Measurements from ENCODE around the gene NFIX.

GRCh38 chr19:13010992-13011652 is 15.8 kb downstream of the NFIX start:
- TF ChIP-seq CTCF (IDR thresholded peaks at IDR 0.05): no peak
- TF ChIP-seq POLR2A (IDR thresholded peaks at IDR 0.05): no peak
